Measurements from ENCODE around the gene C10orf90.

The C10orf90 gene

GRCh38 chr10:126391192-126391885, 279.2 kb downstream of the C10orf90 start:
- Histone ChIP-seq H3K4me3 (replicated peaks; ENCODE audit: insufficient read depth, low read length) (no peak overlapping the region), H3K27me3 (ENCODE audit: insufficient read depth, poor library complexity, severe bottlenecking) (peaks cover 21% of the 10 kb centered on the region), H3K27ac (replicated peaks) (no peak overlapping the region)
- no peak for DNase-seq (ENCODE audit: low read depth in 1 of 2, low spot score in 1 of 2)
- TF ChIP-seq GABPA (IDR thresholded peaks at IDR 0.05; ENCODE audit: low read depth) = no peak
- no peak for TF ChIP-seq POLR2AphosphoS5 (IDR thresholded peaks at IDR 0.05; ENCODE audit: low read depth)
- no peak for TF ChIP-seq REST (IDR thresholded peaks at IDR 0.05; ENCODE audit: insufficient replicate concordance, low read depth)
- no peak for TF ChIP-seq SPI1 (IDR thresholded peaks at IDR 0.05; ENCODE audit: borderline replicate concordance, low read depth)
- no peak for TF ChIP-seq CTCF (IDR thresholded peaks at IDR 0.05; ENCODE audit: insufficient read depth, low read length)

GRCh38 chr10:126390324-126390723, 280.2 kb downstream of the C10orf90 start:
- H3K27me3 ChIP-seq (ENCODE audit: insufficient read depth, poor library complexity, severe bottlenecking) = peaks cover 22% of the 10 kb centered on the region
- H3K4me3 ChIP-seq (replicated peaks; ENCODE audit: insufficient read depth, low read length) = no peak overlapping the region
- TF ChIP-seq REST (IDR thresholded peaks at IDR 0.05; ENCODE audit: insufficient replicate concordance, low read depth) (no peak), CTCF (IDR thresholded peaks at IDR 0.05; ENCODE audit: insufficient read depth, low read length) (no peak), POLR2AphosphoS5 (IDR thresholded peaks at IDR 0.05; ENCODE audit: low read depth) (no peak), GABPA (IDR thresholded peaks at IDR 0.05; ENCODE audit: low read depth) (no peak), SPI1 (IDR thresholded peaks at IDR 0.05; ENCODE audit: borderline replicate concordance, low read depth) (no peak)
- no peak for DNase-seq (ENCODE audit: low read depth in 1 of 2, low spot score in 1 of 2)
- no peak overlapping the region for H3K27ac ChIP-seq (replicated peaks)

DNA sequence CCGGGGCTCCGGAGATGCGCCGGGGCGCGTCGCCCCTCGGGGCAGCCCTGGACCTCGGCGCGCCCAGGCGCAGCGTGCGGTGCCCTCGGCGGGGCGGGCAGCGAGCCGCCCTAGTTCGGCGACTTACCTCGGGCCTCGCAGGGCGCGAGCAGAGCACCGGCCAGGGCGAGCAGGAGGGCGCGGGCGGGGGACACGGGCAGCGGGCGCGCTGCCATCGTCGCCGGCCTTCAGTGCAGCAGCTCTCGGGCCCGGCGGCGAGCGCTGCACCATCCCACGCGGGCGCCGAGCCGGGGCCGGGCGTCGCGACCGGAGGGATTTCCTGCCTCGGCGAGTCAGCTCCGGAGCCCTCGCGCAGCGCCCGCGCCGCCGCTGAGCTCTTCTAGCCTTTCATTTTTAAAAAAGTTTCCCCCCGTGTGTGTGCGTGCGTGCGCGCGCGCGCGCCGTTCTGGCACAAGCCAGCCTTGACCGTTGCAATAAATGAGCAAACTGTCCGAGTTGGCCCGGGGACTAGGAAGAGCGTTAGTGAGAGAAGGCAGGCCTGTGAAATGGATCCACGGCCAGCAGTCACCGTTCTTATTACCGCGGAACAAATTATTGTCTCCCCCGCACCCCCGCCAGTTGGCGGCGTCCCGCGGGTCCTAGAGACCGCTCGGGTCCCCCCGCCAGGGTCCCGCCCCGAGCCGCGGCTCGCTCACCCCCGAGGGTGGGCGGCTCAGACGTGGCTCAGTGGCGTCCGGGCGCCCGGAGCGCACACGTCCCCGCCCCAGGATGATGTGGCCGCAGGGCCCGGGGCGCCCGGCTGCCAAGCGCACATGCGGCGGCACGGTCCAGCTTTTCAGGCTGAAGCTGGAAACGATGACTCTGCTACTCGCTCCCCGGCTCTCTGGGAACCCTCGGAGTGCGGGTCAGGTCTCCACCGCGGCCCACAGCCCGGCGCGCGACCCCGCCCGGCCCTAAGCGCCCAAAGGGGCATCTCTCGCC, 282.3 kb downstream of the C10orf90 start, which contains the start of gene ADAM12:
Gene ADAM12 (minus strand): TSS at position 547 of the 981 bp plus-strand sequence. CDS start 332 bp downstream, at position 215.
- Histone ChIP-seq H3K27me3 (ENCODE audit: insufficient read depth, poor library complexity, severe bottlenecking) (peaks cover 22% of the 10 kb centered on the region), H3K27ac (replicated peaks) (no peak within 1 kb of the TSS), H3K4me3 (replicated peaks; ENCODE audit: insufficient read depth, low read length) (no peak within 1 kb of the TSS)
- TF ChIP-seq POLR2AphosphoS5 (IDR thresholded peaks at IDR 0.05; ENCODE audit: low read depth) (no peak), GABPA (IDR thresholded peaks at IDR 0.05; ENCODE audit: low read depth) (no peak), REST (IDR thresholded peaks at IDR 0.05; ENCODE audit: insufficient replicate concordance, low read depth) (no peak), SPI1 (IDR thresholded peaks at IDR 0.05; ENCODE audit: borderline replicate concordance, low read depth) (no peak)
- no peak for DNase-seq (ENCODE audit: low read depth in 1 of 2, low spot score in 1 of 2)

Data from HL-60 (cell line).